Activated naive CD4-positive, alpha-beta T cell treated with anti-CD3 and anti-CD28 coated beads, Interleukin-2, amount 10 ng/mL, durations not matched to agents 7 days and 5 days (primary cell): ENCODE results near the gene SLC6A1.

Experiments used
- CTCF ChIA-PET: fragments of 350-600 bp; sonication (Branson Sonifier 250); formaldehyde crosslinking; loops from one replicate; lab custom pipeline; 2021; ENCODE audit warnings: antibody characterized with exemption; lab: Charles Lee
- DNase-seq: peaks from one replicate; pipeline ENCODE4 v3.0.0-alpha.2; 2020
- H3K27ac Mint-ChIP-seq: one replicate; pipeline ENCODE4 v1.8.0; 2021; ENCODE audit warnings: mild to moderate bottlenecking, moderate library complexity, mixed read lengths
- H3K27me3 Mint-ChIP-seq: one replicate; pipeline ENCODE4 v1.8.0; 2021; ENCODE audit warnings: mild to moderate bottlenecking, mixed read lengths
- H3K36me3 Mint-ChIP-seq: one replicate; pipeline ENCODE4 v1.8.0; 2021; ENCODE audit warnings: mixed read lengths
- H3K4me1 Mint-ChIP-seq: one replicate; pipeline ENCODE4 v1.8.0; 2021; ENCODE audit warnings: mixed read lengths
- H3K4me3 Mint-ChIP-seq: one replicate; pipeline ENCODE4 v1.8.0; 2021; ENCODE audit warnings: mild to moderate bottlenecking, moderate library complexity, mixed read lengths
- H3K9me3 Mint-ChIP-seq: one replicate; pipeline ENCODE4 v1.8.0; 2021; ENCODE audit warnings: mixed read lengths

Gene SLC6A1

DNA sequence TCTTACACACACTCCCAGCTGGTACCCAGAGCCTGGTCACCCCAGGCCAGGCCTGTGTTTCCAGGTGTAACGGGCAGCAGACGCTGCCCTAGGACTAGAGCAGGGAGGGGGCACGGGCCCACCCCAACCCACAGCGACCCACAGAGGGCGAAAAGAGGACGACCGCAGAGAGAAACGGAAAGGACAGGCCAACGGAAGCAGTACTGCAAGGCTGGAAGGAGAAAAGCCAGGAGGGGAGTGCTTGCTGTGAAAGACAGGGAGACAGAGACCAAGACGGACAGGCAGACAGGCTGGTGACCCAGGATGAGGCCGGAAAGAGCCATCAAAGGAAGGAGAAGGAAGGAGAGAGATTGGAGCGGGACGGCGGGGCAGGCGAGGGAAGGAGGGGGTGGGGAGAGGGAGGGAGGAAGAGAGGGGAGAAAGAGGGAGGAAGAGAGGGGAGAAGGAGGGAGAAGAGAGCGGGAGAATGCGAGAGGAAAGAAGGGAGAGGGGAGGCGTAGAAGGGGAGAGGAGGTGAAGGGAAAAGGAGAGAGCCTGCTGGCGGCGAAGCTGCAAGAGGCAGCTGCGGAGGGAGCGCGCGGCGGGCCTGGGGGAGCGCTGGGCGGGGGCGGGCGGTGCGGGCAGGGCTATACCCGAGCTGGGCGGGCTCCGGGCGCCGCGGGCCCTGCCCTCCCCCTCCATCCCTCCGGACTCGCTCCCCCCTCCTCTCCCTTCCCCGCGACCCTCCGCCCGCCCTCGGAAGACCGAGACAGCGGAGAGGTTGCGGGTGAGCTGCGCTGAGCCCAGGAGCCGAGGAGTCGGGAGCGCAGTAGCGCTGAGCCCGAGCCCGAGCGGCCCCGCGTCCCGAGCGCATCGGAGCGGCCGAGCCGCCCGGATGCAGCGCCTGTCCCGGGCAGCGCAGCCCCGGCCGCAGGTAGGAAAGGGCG is at the start of gene SLC6A1:
SLC6A1 (plus strand) TSS at position 732 of the 926 bp plus-strand sequence. CDS start 24,464 bp downstream, outside the sequence.
- Mint-ChIP-seq H3K27me3 (peaks cover 69% of the 10 kb centered on the region), H3K36me3 (no peaks in the 10 kb centered on the region), H3K4me3 (peak within 1 kb of the TSS; percentile 42), H3K4me1 (peaks cover 10% of the 10 kb centered on the region), H3K9me3 (no peaks in the 10 kb centered on the region), H3K27ac (no peak within 1 kb of the TSS)
- no peak for DNase-seq
- CTCF ChIA-PET, result no interaction called here

DNA sequence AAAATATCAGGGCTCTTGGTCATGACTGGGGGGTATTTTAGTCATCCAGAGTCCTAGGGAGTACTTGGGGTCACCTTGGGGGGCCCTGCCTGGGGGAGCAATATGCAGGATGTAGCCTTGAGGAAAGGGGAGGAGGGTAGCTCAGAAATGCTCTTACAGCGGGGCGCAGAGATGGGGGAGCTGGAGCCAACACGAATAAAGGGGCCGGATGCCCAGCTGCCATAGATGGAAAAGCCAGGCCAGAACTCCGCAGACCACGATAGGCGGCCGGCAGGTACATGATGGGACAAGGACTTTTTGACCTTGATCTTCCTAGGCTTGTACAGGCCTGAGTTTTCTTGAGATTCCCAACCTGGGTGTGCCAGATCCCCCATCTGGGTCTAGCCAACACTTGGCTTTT is 47.7 kb upstream of the SLC6A1 start:
- H3K4me3 Mint-ChIP-seq, result no peak overlapping the region
- H3K36me3 Mint-ChIP-seq, result no peaks in the 10 kb centered on the region
- CTCF ChIA-PET, result interaction anchor here (1.3 to 5.6 kb wide), 6 partner anchors 9 to 115 kb away, joined by 3 to 39 read pairs (median 5); no protein-coding TSS in a partner anchor
- no peak overlapping the region for H3K27ac Mint-ChIP-seq
- H3K27me3 Mint-ChIP-seq, result peaks cover 18% of the 10 kb centered on the region
- no peaks in the 10 kb centered on the region for H3K4me1 Mint-ChIP-seq
- peaks cover 5% of the 10 kb centered on the region for H3K9me3 Mint-ChIP-seq
- no peak for DNase-seq

DNA sequence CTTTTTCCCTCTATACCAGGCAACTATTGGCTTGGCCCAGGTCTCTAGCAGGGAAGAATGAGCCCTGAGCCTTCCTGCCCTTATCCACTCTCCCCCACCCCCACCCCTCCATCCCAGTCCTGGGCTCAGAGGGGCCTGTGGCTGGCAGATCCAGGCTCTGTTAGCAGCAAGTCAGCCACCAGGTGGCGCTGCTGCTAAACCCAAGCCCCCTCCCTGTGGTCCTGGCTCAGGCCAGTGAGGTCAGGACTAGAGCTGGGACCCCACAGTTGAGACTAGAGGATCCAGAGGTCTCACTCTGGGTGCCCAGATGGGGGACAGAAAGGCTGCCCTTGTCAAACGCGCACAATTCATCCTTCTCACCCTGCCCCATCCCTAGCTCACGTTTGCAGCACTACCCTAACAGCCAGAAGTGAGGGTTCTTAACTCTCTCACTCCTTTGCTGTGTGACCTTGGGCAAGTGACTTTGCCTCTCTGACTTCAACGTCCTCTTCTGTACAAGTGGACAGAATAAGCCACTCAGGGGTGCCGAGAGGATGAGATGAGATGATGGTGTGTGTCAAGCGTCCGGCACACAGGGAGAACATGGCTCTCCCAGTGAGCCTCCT is 46.8 kb upstream of the SLC6A1 start:
- Mint-ChIP-seq H3K27ac (no peak overlapping the region), H3K4me3 (no peak overlapping the region), H3K9me3 (peaks cover 5% of the 10 kb centered on the region), H3K4me1 (no peaks in the 10 kb centered on the region), H3K36me3 (no peaks in the 10 kb centered on the region), H3K27me3 (peaks cover 18% of the 10 kb centered on the region)
- DNase-seq, result peak; percentile 72
- CTCF ChIA-PET, result interaction anchor here (0.6 to 5.6 kb wide), 7 partner anchors 8 to 908 kb away, joined by 3 to 39 read pairs (median 4); no protein-coding TSS in a partner anchor

DNA sequence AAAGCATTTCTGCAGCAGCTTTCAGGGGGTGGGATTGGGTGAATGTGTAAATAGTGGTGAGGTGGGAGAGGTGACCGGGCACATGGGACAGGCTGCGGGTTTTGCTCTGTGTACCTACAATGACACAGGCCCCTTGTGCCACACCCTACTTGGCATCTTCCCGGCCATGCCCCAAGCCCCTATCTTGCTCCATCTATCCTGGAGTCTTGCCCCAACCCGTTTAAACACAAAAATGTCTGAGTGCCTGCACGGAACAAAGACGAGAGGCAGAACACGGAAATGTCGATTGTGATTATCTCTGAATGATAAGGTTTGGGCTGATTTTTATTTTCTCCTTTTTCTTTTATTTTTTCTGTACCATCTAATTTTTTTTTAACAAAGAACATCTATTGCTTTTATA is 46.0 kb upstream of the SLC6A1 start:
- DNase-seq, result no peak
- Mint-ChIP-seq H3K9me3 (peaks cover 5% of the 10 kb centered on the region), H3K36me3 (no peaks in the 10 kb centered on the region), H3K4me3 (no peak overlapping the region), H3K4me1 (no peaks in the 10 kb centered on the region), H3K27me3 (peaks cover 18% of the 10 kb centered on the region), H3K27ac (no peak overlapping the region)
- CTCF ChIA-PET, result interaction anchor here (0.8 to 5.6 kb wide), 3 partner anchors 113 to 528 kb away, joined by 3 to 39 read pairs (median 3); no protein-coding TSS in a partner anchor

DNA sequence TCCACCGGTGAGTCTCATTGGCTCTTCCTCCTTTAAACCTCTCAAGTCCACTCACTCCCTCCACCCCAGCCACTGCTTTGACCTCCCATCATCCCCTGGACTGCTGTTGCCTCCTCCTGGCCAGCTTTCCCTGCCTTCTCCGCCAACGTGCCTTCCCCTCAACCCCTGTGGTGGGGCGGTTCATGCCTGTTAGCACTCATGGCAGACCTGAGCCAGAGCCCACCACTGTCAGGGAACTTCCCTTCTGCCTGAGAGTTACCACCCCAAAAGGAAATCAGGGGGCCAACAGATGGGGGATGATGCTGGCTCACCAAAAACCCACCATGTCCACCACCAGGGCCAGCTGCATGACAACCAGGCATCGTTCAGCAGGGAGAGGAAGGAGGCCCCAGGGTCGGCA is 44.2 kb upstream of the SLC6A1 start:
- Mint-ChIP-seq H3K27ac (no peak overlapping the region), H3K4me3 (no peak overlapping the region), H3K27me3 (peaks cover 8% of the 10 kb centered on the region), H3K4me1 (no peaks in the 10 kb centered on the region), H3K9me3 (no peaks in the 10 kb centered on the region), H3K36me3 (no peaks in the 10 kb centered on the region)
- CTCF ChIA-PET, result interaction anchor here (0.8 to 5.6 kb wide), 2 partner anchors 36 to 111 kb away, joined by 3 to 39 read pairs; no protein-coding TSS in a partner anchor
- DNase-seq, result no peak

DNA sequence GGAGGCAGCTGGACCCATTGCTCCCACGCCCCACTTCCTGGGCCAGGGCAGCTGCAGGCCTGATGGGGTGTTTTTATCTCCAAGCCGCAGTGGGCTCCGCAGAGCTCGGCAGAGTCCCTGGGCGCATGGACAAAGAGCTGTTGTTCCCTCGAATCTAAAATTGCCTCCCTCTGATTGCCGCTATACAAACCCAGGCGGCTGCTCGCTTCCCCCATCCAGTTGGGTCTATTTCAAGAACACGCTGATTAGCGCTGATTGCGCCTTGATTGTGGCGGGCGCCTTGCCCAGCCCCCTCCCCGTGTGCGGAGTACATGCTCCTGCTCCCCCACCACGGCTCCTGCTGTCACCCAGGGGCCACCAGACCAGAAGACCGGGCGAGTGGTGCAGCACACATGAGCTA is 43.4 kb upstream of the SLC6A1 start:
- DNase-seq, result no peak
- H3K27ac Mint-ChIP-seq, result no peak overlapping the region
- no peaks in the 10 kb centered on the region for H3K36me3 Mint-ChIP-seq
- no peak overlapping the region for H3K4me3 Mint-ChIP-seq
- H3K27me3 Mint-ChIP-seq, result peaks cover 15% of the 10 kb centered on the region
- CTCF ChIA-PET, result interaction anchor here (0.9 kb wide), 1 partner anchor 191 kb away, joined by 3 read pairs; no protein-coding TSS in a partner anchor
- H3K4me1 Mint-ChIP-seq, result no peaks in the 10 kb centered on the region
- no peaks in the 10 kb centered on the region for H3K9me3 Mint-ChIP-seq

DNA sequence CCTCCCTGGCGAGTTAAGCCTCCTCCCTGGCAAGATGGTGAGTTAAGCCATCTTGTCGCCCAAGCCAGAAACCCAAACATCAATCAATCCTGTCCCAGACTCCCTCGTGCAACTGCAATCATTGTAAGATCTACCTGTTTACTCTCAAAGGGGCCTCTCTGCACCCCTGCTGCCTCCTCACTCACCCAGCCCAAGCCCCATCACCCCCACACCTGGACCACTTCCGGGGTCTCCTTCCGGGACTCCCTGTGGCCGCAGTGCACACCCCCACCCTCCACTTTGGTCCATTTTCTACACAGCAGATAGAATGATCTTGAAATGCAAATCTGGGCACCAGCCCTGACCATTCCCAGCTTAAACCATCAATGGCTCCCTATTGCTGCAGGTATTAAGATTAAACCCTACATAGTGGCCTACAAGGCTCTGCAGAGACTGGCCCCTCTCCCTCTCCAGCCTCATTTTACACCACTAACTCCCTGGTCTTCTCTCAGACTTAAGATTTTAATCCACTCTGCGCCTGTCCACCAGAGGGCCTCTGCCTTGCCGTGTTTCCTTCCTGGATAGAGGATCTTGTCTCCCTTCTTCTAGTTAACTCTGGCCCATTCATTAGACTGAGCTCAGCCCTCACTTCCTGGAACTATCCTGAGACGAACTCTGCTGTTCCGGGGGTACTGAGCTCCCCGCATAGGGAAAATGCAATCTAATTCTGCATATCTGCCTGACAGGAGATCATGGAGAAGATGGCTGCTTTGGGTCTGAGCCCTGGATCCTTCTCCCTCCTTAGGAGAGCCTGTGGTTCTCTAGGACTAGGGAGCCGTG is 41.9 kb upstream of the SLC6A1 start:
- DNase-seq, result no peak
- CTCF ChIA-PET, result interaction anchor here (0.9 kb wide), 1 partner anchor 385 kb away, joined by 4 read pairs; no protein-coding TSS in a partner anchor

DNA sequence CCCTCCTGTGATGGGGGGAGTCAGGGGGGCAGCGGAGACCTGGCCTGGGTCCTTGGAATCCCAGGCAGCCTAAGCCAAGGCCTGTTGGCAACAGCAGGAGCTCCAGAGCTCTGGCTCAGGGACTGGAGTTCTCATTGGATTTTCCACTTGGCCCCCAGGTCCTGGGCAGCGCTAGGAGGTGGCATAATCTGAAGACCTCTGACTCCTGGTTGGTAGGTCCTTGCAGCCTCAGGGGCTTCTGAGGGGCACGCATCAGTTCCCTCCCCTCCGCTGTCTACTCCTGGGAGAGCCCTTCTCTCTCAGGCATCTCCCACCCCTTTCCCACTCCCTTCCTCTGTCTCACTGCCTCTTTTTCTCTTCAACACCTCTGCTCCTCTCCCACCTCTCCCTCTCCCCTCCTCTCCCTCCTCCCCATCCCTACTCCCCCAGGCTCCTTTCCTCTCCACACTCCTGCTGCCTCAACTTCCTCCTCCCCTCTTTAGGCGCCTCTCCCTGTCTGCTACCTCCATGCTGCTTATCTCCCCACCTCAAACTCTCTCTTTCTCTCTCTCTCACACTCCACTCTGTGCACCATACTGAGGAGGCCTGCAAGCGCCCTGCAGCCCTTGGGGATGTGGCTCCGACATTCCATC is 41.1 kb upstream of the SLC6A1 start:
- CTCF ChIA-PET, result interaction anchor here (0.9 kb wide), 1 partner anchor 384 kb away, joined by 4 read pairs; no protein-coding TSS in a partner anchor
- Mint-ChIP-seq H3K27ac (no peak overlapping the region), H3K36me3 (no peaks in the 10 kb centered on the region), H3K4me3 (no peak overlapping the region), H3K27me3 (peaks cover 19% of the 10 kb centered on the region), H3K4me1 (no peaks in the 10 kb centered on the region), H3K9me3 (no peaks in the 10 kb centered on the region)
- DNase-seq, result no peak

More for the DNA sequence above, 41.9 kb upstream of the SLC6A1 start:
- H3K36me3 Mint-ChIP-seq, result no peaks in the 10 kb centered on the region
- no peak overlapping the region for H3K4me3 Mint-ChIP-seq
- H3K4me1 Mint-ChIP-seq, result no peaks in the 10 kb centered on the region
- no peak overlapping the region for H3K27ac Mint-ChIP-seq
- peaks cover 17% of the 10 kb centered on the region for H3K27me3 Mint-ChIP-seq
- no peaks in the 10 kb centered on the region for H3K9me3 Mint-ChIP-seq

DNA sequence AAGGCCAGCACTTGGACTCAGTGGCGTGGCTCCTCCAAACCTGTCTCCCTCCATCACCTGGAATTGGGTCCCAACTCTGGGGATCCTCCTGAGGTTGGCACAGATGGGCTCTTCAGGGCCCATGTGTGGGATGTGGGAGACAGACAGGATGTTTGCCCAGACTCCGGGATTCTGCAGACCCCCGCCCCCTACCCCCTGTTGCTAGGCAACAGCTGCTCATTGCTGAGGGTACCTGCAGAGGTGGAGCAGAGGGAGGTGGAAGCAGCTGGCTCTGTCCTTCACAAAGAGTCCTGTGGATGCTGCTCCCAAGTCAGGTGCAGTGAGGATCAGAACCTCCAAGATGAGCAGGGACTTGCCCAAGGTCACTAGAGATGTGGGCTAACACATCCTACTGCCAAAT is 40.0 kb upstream of the SLC6A1 start:
- no peak overlapping the region for H3K4me3 Mint-ChIP-seq
- no peaks in the 10 kb centered on the region for H3K9me3 Mint-ChIP-seq
- no peaks in the 10 kb centered on the region for H3K4me1 Mint-ChIP-seq
- H3K27ac Mint-ChIP-seq, result no peak overlapping the region
- CTCF ChIA-PET, result interaction anchor here (0.9 kb wide), 1 partner anchor 108 kb away, joined by 3 read pairs; no protein-coding TSS in a partner anchor
- H3K36me3 Mint-ChIP-seq, result no peaks in the 10 kb centered on the region
- H3K27me3 Mint-ChIP-seq, result peaks cover 19% of the 10 kb centered on the region
- DNase-seq, result no peak

DNA sequence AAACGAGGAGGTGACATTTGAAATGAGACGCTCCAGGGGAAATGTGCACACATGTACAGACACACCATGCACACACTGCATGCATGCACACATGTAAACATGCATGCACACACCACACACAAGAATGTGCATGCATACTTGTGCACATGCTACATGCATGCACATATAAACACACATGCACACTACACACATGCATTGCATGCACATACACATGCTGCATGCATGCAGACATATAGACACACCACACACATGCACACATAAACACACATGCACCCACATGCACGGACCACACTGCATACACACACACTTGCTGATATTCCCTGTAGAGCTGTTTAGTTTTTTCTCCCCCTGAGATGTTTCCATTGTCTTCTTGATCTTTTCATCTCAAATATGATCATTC is 37.8 kb upstream of the SLC6A1 start:
- H3K36me3 Mint-ChIP-seq, result no peaks in the 10 kb centered on the region
- no peak for DNase-seq
- H3K4me3 Mint-ChIP-seq, result no peak overlapping the region
- H3K27ac Mint-ChIP-seq, result no peak overlapping the region
- H3K4me1 Mint-ChIP-seq, result no peaks in the 10 kb centered on the region
- CTCF ChIA-PET, result interaction anchor here (0.8 to 2.2 kb wide), 2 partner anchors 10 to 30 kb away, joined by 3 to 7 read pairs; no protein-coding TSS in a partner anchor
- no peaks in the 10 kb centered on the region for H3K9me3 Mint-ChIP-seq
- H3K27me3 Mint-ChIP-seq, result peaks cover 16% of the 10 kb centered on the region

DNA sequence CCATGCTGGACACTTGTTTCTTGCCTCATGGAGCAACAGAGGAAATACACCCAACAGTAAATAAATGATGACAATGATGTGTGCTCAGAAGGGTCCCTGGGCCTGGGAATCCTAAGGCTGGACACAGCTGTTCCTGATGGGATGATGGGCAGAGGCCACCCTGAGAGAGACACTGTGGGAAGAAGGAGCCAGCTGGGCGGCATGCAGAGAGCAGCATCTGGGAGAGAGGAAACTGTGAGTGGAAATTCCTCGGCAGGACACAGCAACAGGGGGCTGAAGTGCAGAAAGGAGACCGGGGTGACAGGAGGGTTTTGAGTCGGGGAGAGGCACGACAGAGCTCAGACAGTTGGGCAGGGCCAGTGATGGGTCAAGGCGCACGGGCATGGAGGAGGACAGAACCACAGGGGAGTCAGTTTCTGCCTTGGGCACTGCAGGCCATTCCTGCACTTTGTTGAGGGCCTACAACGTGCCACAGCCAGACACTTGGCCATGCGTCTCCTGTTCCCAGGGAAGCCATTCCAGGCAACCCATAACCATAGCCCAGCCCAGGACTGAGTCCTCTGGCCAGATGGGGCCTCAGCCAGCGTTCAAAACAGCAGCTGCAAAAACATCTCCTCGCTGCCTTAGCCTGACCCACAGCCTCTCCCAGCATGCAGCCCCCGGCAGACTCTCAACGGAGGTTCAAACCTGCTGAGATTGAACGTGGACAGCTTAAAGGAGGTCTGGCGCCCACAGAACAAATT is 36.7 kb upstream of the SLC6A1 start:
- Mint-ChIP-seq H3K4me3 (no peak overlapping the region), H3K27ac (no peak overlapping the region), H3K9me3 (no peaks in the 10 kb centered on the region), H3K36me3 (no peaks in the 10 kb centered on the region), H3K4me1 (no peaks in the 10 kb centered on the region), H3K27me3 (peaks cover 24% of the 10 kb centered on the region)
- CTCF ChIA-PET, result interaction anchor here (2.2 kb wide), 1 partner anchor 11 kb away, joined by 7 read pairs; no protein-coding TSS in a partner anchor
- DNase-seq, result no peak

DNA sequence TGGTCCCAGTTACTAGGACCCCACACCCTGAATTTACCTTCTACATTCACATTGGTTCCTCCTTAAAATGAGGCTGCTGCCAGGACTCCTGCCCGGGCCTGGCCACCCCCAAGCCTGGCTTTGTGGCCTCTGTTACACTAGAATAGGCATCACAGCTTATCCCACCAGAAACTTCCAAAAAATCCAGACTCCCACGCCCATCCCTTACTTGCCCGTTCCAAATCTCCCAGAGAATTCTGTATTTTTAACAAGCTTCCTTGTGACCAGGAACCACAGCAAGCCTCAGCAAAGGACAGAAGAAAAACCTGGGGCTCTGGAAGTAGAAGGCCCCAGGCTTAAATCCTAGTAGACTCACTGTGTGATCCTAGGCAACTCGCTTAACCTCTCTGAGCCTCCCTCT is 36.0 kb upstream of the SLC6A1 start:
- CTCF ChIA-PET, result interaction anchor here (2.2 kb wide), 1 partner anchor 11 kb away, joined by 7 read pairs; no protein-coding TSS in a partner anchor
- no peaks in the 10 kb centered on the region for H3K4me1 Mint-ChIP-seq
- H3K27me3 Mint-ChIP-seq, result peaks cover 24% of the 10 kb centered on the region
- DNase-seq, result no peak
- no peak overlapping the region for H3K27ac Mint-ChIP-seq
- H3K4me3 Mint-ChIP-seq, result no peak overlapping the region
- H3K36me3 Mint-ChIP-seq, result no peaks in the 10 kb centered on the region
- no peaks in the 10 kb centered on the region for H3K9me3 Mint-ChIP-seq
